GM19023 (cell line): ENCODE data around the gene RAPGEF1.

Experiments used
- ATAC-seq: cut with Tn5 transposase; IDR thresholded peaks from one replicate; pipeline ENCODE4 v1.9.1; 2021; ENCODE audit warnings: mild to moderate bottlenecking, moderate library complexity; ENCODE audit not compliant: unreplicated experiment

RAPGEF1 gene

GRCh38 chr9:131611586-131612315 lies 128.1 kb downstream of the RAPGEF1 start:
- ATAC-seq, result no peak

GRCh38 chr9:131610231-131610761 lies 129.6 kb downstream of the RAPGEF1 start:
- ATAC-seq, result no peak

- no peak for ATAC-seq
These were observed 130.6 kb downstream of the RAPGEF1 start for GRCh38 chr9:131609099-131609830.

- ATAC-seq, result no peak
These were observed 131.3 kb downstream of the RAPGEF1 start for GRCh38 chr9:131608493-131609037.

GRCh38 chr9:131607591-131607990 lies 132.3 kb downstream of the RAPGEF1 start:
- no peak for ATAC-seq

GRCh38 chr9:131606896-131607567 lies 132.8 kb downstream of the RAPGEF1 start:
- no peak for ATAC-seq

GRCh38 chr9:131605770-131606590 lies 133.9 kb downstream of the RAPGEF1 start:
- ATAC-seq, result no peak

- ATAC-seq, result no peak
These were observed 136.0 kb downstream of the RAPGEF1 start for GRCh38 chr9:131603711-131604439.

GRCh38 chr9:131603199-131603598 lies 136.7 kb downstream of the RAPGEF1 start:
- ATAC-seq, result no peak

- no peak for ATAC-seq
These were observed 138.1 kb downstream of the RAPGEF1 start for GRCh38 chr9:131601683-131602181.

- no peak for ATAC-seq
These were observed 141.8 kb downstream of the RAPGEF1 start for GRCh38 chr9:131598121-131598520.

- ATAC-seq, result no peak
These were observed 142.6 kb downstream of the RAPGEF1 start for GRCh38 chr9:131597246-131597645.

- ATAC-seq, result no peak
These were observed 143.5 kb downstream of the RAPGEF1 start for GRCh38 chr9:131596430-131596743.

- no peak for ATAC-seq
These were observed 144.0 kb downstream of the RAPGEF1 start for GRCh38 chr9:131595696-131596429.

- no peak for ATAC-seq
These were observed 144.8 kb downstream of the RAPGEF1 start for GRCh38 chr9:131594906-131595665.

- ATAC-seq, result no peak
These were observed 145.8 kb downstream of the RAPGEF1 start for GRCh38 chr9:131593936-131594665.

GRCh38 chr9:131593091-131593820 lies 146.6 kb downstream of the RAPGEF1 start:
- no peak for ATAC-seq
